Esophagus (tissue), 2 donors: Measurements from ENCODE around the gene PPP1R14B. TPM values are rescaled to one million over a fixed set of nuclear protein-coding genes. Genes with fewer than 3 reads are reported as not detected.

ENCODE experiments used
- H3K27ac ChIP-seq, 2 donors: one replicate each; pipeline ENCODE4 v1.5.1; 2013; ENCODE audit warnings: low read depth in 2 of 2, mild to moderate bottlenecking in 2 of 2, inconsistent platforms in 1 of 2, low read length in 1 of 2, moderate library complexity in 1 of 2
- H3K27me3 ChIP-seq, 2 donors: one replicate each; pipeline ENCODE4 v1.6.1; 2013; ENCODE audit warnings: low read length in 2 of 2, control low read depth in 1 of 2, mild to moderate bottlenecking in 1 of 2; ENCODE audit not compliant: insufficient read depth in 2 of 2, control insufficient read depth in 1 of 2
- H3K36me3 ChIP-seq, 2 donors: one replicate each; pipeline ENCODE4 v1.6.1; 2013; ENCODE audit warnings: low read length in 1 of 2; ENCODE audit not compliant: control insufficient read depth in 2 of 2, insufficient read depth in 2 of 2
- H3K4me1 ChIP-seq, 2 donors: one replicate each; pipeline ENCODE4 v1.6.1; 2013; ENCODE audit warnings: low read length in 1 of 2; ENCODE audit not compliant: control insufficient read depth in 2 of 2, insufficient read depth in 2 of 2
- H3K4me3 ChIP-seq, 2 donors: one replicate each; pipeline ENCODE4 v1.5.1; 2013; ENCODE audit warnings: low read length in 2 of 2, mild to moderate bottlenecking in 2 of 2, low read depth in 1 of 2, moderate library complexity in 1 of 2
- H3K9me3 ChIP-seq, 2 donors: one replicate each; pipeline ENCODE4 v1.6.1; 2013; ENCODE audit warnings: mild to moderate bottlenecking in 2 of 2, low read depth in 1 of 2, low read length in 1 of 2, moderate library complexity in 1 of 2; ENCODE audit not compliant: control insufficient read depth in 2 of 2, insufficient read depth in 1 of 2
- WGBS, 2 donors: extraction: QIAGEN DNeasy Blood & Tissue Kit; methylation state at CpG; one replicate each; pipeline ENCODE4 v1.1.7; 2013; 5-methylcytosine and 5-hydroxymethylcytosine counted together
- polyA plus RNA-seq, 2 donors: library from polyadenylated mRNA; stranded (reverse); fragments of 200-250 nt; gene quantifications; one replicate each; pipeline ENCODE4 v1.2.3, GENCODE V29; 2013
- donor health status: healthy with polysubstance abuse.
- donor health status: Bipolar disorder and iron deficiency.

PPP1R14B gene
- polyA plus RNA-seq, 2 donors, result 211 to 349 TPM

DNA sequence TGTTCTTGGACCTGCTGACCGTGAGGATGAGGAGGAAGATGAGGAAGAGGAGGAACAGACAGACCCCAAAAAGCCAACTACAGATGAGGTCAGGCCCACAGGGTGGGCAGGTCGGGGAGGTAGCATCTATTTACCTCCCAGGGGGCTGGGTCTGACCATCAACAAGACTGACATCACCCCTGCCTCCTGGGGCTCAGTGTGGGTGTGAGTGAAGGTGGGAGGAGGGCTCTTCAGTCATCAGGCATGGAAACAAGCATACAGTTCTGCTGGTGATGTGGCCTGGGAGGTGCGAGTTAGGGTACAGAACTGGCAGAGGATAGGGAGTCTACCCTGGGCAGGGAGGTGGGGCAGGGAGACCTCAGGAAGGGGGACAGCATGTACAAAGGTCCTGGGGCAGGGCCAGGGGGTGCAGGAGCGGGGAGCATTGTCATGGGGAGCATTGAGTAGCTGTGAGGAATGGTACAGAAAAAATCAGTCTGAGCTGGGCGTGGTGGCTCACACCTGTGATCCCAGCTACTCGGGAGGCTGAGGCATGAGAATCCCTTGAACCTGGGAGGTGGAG is 13.5 kb upstream of the PPP1R14B start:
- Histone ChIP-seq H3K4me3 (no peak overlapping the region), H3K27me3 (no peaks in the 10 kb centered on the region), H3K9me3 (no peaks in the 10 kb centered on the region), H3K36me3 (peaks cover 18 to 73% of the 10 kb centered on the region in 2 donors), H3K27ac (no peak overlapping the region), H3K4me1 (no peaks in the 10 kb centered on the region)
- WGBS, 2 donors, result 91 to 94% methylated on average over 6 of the region's 6 CpGs

DNA sequence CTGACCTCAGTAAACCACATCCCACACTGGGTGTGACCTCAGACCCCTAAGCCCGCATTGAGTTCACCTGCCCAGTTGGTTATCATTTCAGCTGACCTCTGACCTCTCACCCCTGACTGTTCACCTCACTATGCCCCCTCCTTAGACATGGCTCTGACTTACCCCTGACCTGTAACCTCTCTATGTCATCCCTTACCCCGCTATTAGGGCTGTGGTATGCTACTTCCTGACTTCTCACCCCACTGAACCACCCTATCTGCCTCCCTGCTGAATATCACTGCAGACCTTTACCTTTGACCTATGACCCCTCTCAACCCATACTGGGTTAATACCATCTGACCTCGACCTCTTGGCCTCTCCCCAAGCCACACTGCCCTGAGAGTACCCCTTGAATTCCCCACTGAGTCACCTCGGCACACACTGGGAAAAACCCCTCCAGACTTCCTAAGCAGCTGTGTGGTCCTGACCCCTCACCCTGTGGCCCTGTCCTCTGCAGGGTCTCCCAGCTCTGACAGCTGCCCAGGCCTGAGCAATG is 12.9 kb upstream of the PPP1R14B start:
- Histone ChIP-seq H3K27ac (no peak overlapping the region), H3K4me1 (no peaks in the 10 kb centered on the region), H3K9me3 (no peaks in the 10 kb centered on the region), H3K27me3 (no peaks in the 10 kb centered on the region), H3K36me3 (peaks cover 18 to 75% of the 10 kb centered on the region in 2 donors), H3K4me3 (no peak overlapping the region)
- WGBS, 2 donors, result 79 to 81% methylated on average over 4 of the region's 4 CpGs

DNA sequence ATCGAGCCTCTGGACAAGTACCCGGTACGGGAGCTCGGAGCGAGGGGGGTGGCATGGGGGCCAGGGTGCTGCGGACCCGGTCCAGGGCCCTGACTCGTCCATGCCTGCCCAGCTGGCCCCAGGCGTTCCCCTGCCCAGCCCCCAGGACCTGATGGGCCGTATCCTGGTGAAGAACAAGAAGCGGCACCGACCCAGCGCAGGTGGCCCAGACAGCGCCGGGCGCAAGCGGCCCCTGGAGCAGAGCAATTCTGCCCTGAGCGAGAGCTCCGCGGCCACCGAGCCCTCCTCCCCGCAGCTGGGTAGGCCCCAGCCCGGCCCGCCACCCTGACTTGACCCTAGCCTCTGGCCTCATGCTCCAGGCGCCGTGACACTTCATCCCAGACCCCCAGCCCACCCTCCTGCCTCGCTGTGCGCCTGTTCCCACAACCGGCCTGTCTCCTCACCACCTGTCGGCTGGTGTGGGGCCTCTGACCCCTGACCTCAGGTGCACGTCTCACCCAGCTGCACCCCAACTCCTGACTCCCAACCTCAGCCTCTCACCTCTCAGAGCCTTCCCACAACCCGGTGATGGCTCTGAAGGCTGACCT is 12.3 kb upstream of the PPP1R14B start:
- peaks cover 14 to 77% of the 10 kb centered on the region in 2 donors for H3K36me3 ChIP-seq
- H3K4me1 ChIP-seq, result no peaks in the 10 kb centered on the region
- WGBS, 2 donors, result 91 to 93% methylated on average over 27 to 32 of the region's 32 CpGs
- no peak overlapping the region for H3K27ac ChIP-seq
- no peak overlapping the region for H3K4me3 ChIP-seq
- no peaks in the 10 kb centered on the region for H3K27me3 ChIP-seq
- no peaks in the 10 kb centered on the region for H3K9me3 ChIP-seq

DNA sequence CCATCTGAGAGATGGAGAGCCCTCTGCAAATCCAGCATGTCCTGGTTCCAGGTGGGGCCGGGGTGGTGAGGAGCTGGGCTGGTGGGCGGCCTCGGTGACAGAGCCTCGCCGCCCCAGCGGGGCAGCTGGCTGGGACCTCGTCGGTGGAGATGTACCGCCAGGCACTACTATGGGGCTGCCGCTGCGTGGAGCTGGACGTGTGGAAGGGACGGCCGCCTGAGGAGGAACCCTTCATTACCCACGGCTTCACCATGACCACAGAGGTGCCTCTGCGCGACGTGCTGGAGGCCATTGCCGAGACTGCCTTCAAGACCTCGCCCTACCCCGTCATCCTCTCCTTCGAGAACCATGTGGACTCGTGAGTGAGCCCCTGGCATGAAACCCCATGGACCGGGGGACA is 11.6 kb upstream of the PPP1R14B start:
- WGBS, 2 donors, result 89 to 91% methylated on average over 18 to 24 of the region's 24 CpGs
- H3K27me3 ChIP-seq, result no peaks in the 10 kb centered on the region
- no peak overlapping the region for H3K4me3 ChIP-seq
- no peaks in the 10 kb centered on the region for H3K9me3 ChIP-seq
- peaks cover 14 to 70% of the 10 kb centered on the region in 2 donors for H3K36me3 ChIP-seq
- no peaks in the 10 kb centered on the region for H3K4me1 ChIP-seq
- no peak overlapping the region for H3K27ac ChIP-seq

DNA sequence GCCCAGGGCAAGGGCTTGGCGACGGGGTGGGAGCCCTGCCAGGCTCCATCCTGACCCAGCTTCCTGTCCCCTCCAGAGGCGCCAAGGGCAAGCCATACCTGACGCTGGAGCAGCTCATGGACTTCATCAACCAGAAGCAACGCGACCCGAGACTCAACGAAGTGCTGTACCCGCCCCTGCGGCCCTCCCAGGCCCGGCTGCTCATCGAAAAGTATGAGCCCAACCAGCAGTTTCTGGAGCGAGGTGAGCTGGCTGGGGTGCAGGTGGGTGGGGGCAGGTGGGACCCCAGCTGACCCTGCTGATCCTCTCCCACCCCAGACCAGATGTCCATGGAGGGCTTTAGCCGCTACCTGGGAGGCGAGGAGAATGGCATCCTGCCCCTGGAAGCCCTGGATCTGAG is 9.6 kb upstream of the PPP1R14B start:
- WGBS, 2 donors, result 80 to 81% methylated on average over 15 of the region's 15 CpGs
- H3K27ac ChIP-seq, result no peak overlapping the region
- no peaks in the 10 kb centered on the region for H3K9me3 ChIP-seq
- peaks cover 14 to 50% of the 10 kb centered on the region in 2 donors for H3K36me3 ChIP-seq
- no peaks in the 10 kb centered on the region for H3K27me3 ChIP-seq
- no peak overlapping the region for H3K4me3 ChIP-seq
- H3K4me1 ChIP-seq, result peaks cover 0 to 8% of the 10 kb centered on the region in 2 donors

DNA sequence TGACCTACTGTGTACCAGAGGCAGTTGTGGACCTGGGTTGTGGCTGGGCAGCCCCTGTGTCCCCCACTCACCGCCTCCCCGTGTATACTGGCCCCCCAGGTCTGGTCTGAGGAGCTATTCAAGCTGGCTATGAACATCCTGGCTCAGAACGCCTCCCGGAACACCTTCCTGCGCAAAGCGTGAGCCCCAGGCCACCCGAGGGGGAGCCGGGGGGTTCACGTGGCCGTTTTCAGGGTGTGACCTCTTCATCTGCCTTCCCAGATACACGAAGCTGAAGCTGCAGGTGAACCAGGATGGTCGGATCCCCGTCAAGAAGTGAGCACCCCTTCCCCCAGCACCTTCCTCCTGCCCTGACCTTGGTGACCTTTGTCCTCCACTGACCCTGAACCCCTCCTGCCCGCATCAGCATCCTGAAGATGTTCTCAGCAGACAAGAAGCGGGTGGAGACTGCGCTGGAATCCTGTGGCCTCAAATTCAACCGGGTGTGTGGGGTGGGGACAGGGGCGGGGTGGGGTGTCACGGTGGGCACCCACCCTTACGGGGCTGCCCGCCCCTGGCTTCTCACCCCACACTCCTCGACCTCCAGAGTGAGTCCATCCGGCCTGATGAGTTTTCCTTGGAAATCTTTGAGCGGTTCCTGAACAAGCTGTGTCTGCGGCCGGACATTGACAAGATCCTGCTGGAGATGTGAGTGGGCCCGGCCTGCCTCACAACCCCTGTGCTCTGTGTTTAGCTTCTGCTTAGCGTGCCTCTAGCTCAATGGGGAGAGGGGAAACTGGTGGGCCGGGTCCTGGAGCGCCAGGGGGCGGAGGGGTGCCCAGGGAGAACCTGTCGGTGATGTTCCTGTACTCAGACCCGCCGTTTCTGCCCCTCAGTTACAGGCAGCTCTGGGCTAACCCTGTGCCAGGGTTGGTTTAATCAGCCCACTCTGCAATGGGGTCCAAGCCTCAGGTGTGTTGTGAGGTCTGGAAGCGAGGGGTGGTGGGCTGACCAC is 8.7 kb upstream of the PPP1R14B start:
- Histone ChIP-seq H3K36me3 (peaks cover 11 to 47% of the 10 kb centered on the region in 2 donors), H3K27me3 (no peaks in the 10 kb centered on the region), H3K4me1 (peaks cover 5 to 14% of the 10 kb centered on the region in 2 donors), H3K4me3 (no peak overlapping the region), H3K9me3 (no peaks in the 10 kb centered on the region), H3K27ac (no peak overlapping the region)
- WGBS, 2 donors, result 89% methylated on average over 35 of the region's 35 CpGs

DNA sequence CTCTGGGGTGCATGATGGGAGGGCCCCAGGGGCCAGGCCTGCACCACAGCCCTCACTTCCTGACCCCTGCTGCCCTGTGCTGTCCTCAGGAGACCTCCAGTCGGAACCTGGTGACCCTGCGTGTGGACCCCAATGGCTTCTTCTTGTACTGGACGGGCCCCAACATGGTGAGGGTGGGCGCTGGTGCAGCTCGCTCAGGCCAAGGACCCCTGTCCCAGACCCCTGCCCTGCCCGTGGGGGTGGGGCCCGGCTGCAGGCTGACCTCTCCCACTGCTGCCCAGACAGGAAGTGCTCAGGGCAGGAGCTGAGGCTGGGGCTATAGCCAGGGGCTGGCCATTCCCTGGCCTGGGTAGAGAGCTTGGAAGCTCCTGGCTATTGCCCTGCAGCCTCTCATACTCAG is 7.6 kb upstream of the PPP1R14B start:
- Histone ChIP-seq H3K36me3 (peaks cover 8 to 36% of the 10 kb centered on the region in 2 donors), H3K27me3 (no peaks in the 10 kb centered on the region), H3K4me3 (no peak overlapping the region), H3K27ac (no peak overlapping the region), H3K9me3 (no peaks in the 10 kb centered on the region), H3K4me1 (peaks cover 6 to 14% of the 10 kb centered on the region in 2 donors)
- 89 to 94% methylated on average over 7 of the region's 7 CpGs for WGBS, 2 donors

DNA sequence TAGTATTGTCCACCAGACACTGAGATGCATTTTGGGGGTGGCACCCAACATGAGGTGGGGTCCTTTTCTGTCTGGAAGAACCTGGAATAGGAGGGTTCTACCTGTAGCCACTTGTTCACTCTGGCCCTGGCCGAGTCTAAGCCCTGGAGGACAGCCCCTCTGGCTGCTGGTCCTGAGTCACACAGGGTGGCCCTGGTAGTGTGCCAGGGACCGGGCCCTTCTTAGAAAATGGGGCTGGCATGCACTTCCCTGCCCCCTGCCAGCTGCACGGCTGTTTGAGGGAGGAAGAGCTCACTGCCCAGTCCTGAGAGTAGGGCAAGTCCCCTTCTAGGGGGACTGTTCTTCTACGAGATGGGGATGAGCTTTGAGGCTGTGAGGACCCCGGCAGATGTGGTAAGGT is 6.7 kb upstream of the PPP1R14B start:
- Histone ChIP-seq H3K27me3 (no peaks in the 10 kb centered on the region), H3K4me3 (no peak overlapping the region), H3K27ac (no peak overlapping the region), H3K36me3 (peaks cover 4 to 29% of the 10 kb centered on the region in 2 donors), H3K9me3 (no peaks in the 10 kb centered on the region), H3K4me1 (peaks cover 6 to 14% of the 10 kb centered on the region in 2 donors)
- WGBS, 2 donors, result 43 to 48% methylated on average over 5 of the region's 5 CpGs

DNA sequence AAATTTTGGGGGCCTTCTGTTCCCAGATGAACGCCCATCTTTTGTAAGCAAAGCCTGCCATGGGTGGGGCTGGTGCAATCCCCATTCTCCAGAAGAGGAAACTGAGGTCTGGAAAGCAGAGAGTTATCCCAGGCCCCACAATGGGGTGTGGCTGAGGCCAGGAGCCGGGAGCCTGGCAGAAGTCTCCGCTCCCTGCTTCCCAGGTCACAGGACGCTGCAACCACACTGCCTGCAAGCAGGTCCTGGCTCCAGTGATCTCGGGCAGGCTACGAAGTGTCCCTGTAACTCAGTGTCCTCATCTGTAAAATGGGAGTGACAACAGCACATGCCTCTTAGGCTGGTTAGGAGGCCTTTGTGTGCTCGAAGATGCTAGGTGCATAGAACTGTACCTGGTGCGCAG is 6.3 kb upstream of the PPP1R14B start:
- peaks cover 4 to 25% of the 10 kb centered on the region in 2 donors for H3K36me3 ChIP-seq
- no peaks in the 10 kb centered on the region for H3K9me3 ChIP-seq
- peaks cover 6 to 14% of the 10 kb centered on the region in 2 donors for H3K4me1 ChIP-seq
- H3K27me3 ChIP-seq, result no peaks in the 10 kb centered on the region
- 69 to 70% methylated on average over 8 of the region's 8 CpGs for WGBS, 2 donors
- peak overlapping the region in 1 of 2 donors; percentile 45 for H3K27ac ChIP-seq
- peak overlapping the region in 1 of 2 donors; percentile 85 for H3K4me3 ChIP-seq
